ENCODE measurements around the gene KLHL1. TPM values are rescaled to one million over a fixed set of nuclear protein-coding genes. Genes with fewer than 3 reads are reported as not detected.

The KLHL1 gene
- total and polyA plus RNA-seq, 9 of the 15 experiments (the other 6 are each of a cell fraction or from before 2014, with no cell fraction given) = not detected

- in situ Hi-C loops (cut with MboI) = no loop called here
- POLR2A ChIA-PET = no interaction called here
- TF ChIP-seq HDAC2 (IDR thresholded peaks at IDR 0.05) (no peak), AFF1 (IDR thresholded peaks at IDR 0.05; ENCODE audit: low read depth in 1 of 2, partially characterized antibody in 2 of 2) (no peak), TGIF2 (CRISPR knock-in tag; IDR thresholded peaks at IDR 0.05) (no peak), ILF3 (IDR thresholded peaks at IDR 0.05; ENCODE audit: borderline replicate concordance) (no peak), PTRF (tag; IDR thresholded peaks at IDR 0.05) (no peak), IRF2 (CRISPR knock-in tag; IDR thresholded peaks at IDR 0.05) (no peak), IRF1 (CRISPR knock-in tag; IDR thresholded peaks at IDR 0.05; ENCODE audit: borderline replicate concordance) (no peak), ZNF318 (IDR thresholded peaks at IDR 0.05; ENCODE audit: borderline replicate concordance in 1 of 2, low read depth in 1 of 2) (no peak)
Observed at GRCh38 chr13:70107498-70108281, 562 bp downstream of the KLHL1 start, which contains the start of gene ATXN8OS. ATXN8OS (plus strand) TSS chr13:70107826.

More at GRCh38 chr13:70107498-70108281, 562 bp downstream of the KLHL1 start, which contains the start of gene ATXN8OS:
- Histone ChIP-seq H3K9me3 (replicated peaks; ENCODE audit: control insufficient read depth, insufficient read depth, low read depth, low read length) (no peaks in the 10 kb centered on the region), H3K27me3 (ENCODE audit: control insufficient read depth in 2 of 2, insufficient read depth in 2 of 2, low read length in 2 of 2) (no peaks in the 10 kb centered on the region), H3K4me3 (no peak within 1 kb of the TSS), H3K79me2 (ENCODE audit: control insufficient read depth, insufficient read depth, low read length) (no peaks in the 10 kb centered on the region), H3K4me2 (ENCODE audit: insufficient read depth, low read length) (no peak within 1 kb of the TSS), H3K27ac (ENCODE audit: extremely low read depth, low read depth, low read length) (no peak within 1 kb of the TSS), H3K36me3 (ENCODE audit: control insufficient read depth, insufficient read depth, low read length) (no peaks in the 10 kb centered on the region), H3K4me1 (replicated peaks in 1 of 2; ENCODE audit: control insufficient read depth in 2 of 2, insufficient read depth in 2 of 2, low read length in 2 of 2) (no peaks in the 10 kb centered on the region), H3K9ac (ENCODE audit: insufficient read depth in 1 of 2, low read depth in 2 of 2, low read length in 2 of 2) (no peak within 1 kb of the TSS), H4K20me1 (replicated peaks; ENCODE audit: control insufficient read depth, insufficient read depth, low read length) (no peaks in the 10 kb centered on the region), H3K9me1 (ENCODE audit: control insufficient read depth, insufficient read depth, low read length) (no peaks in the 10 kb centered on the region), H2AFZ (ENCODE audit: low read depth, low read length) (no peak within 1 kb of the TSS)
- FAIRE-seq = no peak
- no TSS peak for BruUV-seq (replicated peaks)
- CTCF ChIA-PET (ENCODE audit: low intra/inter-chr PET ratio) = no interaction called here
- WGBS (ENCODE audit: insufficient coverage, low coverage, missing lambda C conversion rate) = 6% methylated on average over 18 of the region's 53 CpGs
- DNase-seq (ENCODE audit: extremely low read depth in 1 of 4, low spot score in 3 of 4) = no peak
- ATAC-seq = no peak
- intact Hi-C loops (cut with micrococcal nuclease) = no loop called here
